Measurements from ENCODE around the gene ASF1A. TPM values are rescaled to one million over a fixed set of nuclear protein-coding genes. Genes with fewer than 3 reads are reported as not detected.

Gene ASF1A
- total RNA-seq, 1 donor: 9.4 TPM

Other genes starting within 250 kb of the ASF1A start
- gene CEP85L, start 242.6 kb upstream of the ASF1A start, total RNA-seq: 15.3 TPM
- 14.5 TPM for gene MCM9, start 41.0 kb downstream of the ASF1A start, total RNA-seq
- 0.27 TPM for gene FAM184A, start 184.5 kb downstream of the ASF1A start, total RNA-seq

Measured in hematopoietic multipotent progenitor cell (in vitro differentiated cells).